Neutrophil (primary cell): Measurements from ENCODE around the gene PADI1.

Experiments used
- H3K27ac ChIP-seq: fragments of 200-600 bp; sonication (generic); 2 replicates; pipeline ENCODE4 v1.5.1; 2016; ENCODE audit warnings: mild to moderate bottlenecking, moderate library complexity
- H3K27me3 ChIP-seq: fragments of 200-600 bp; sonication (generic); 2 replicates; pipeline ENCODE4 v1.6.0; 2016; ENCODE audit warnings: mild to moderate bottlenecking
- H3K36me3 ChIP-seq: fragments of 200-600 bp; sonication (generic); 2 replicates; pipeline ENCODE4 v1.5.1; 2017
- H3K4me1 ChIP-seq, 2 experiments: fragments of 200-600 bp in 1 of 2; sonication (generic) in 1 of 2; 1 replicate in 1 of 2; 2 replicates in 1 of 2; pipeline versions ENCODE4 v1.5.1 to v1.6.1; 2013 to 2016; ENCODE audit warnings: low read depth in 1 of 2, low read length in 1 of 2, mild to moderate bottlenecking in 1 of 2, moderate library complexity in 1 of 2; ENCODE audit not compliant: control insufficient read depth in 1 of 2, insufficient read depth in 1 of 2
- H3K4me3 ChIP-seq, 2 experiments: fragments of 200-600 bp in 1 of 2; sonication (generic) in 1 of 2; 1 replicate in 1 of 2; 2 replicates in 1 of 2; pipeline ENCODE4 v1.5.1; 2013 to 2016; ENCODE audit warnings: low read depth in 1 of 2, low read length in 1 of 2, mild to moderate bottlenecking in 1 of 2, moderate library complexity in 1 of 2
- H3K9me3 ChIP-seq: fragments of 200-600 bp; sonication (generic); 2 replicates; pipeline ENCODE4 v1.5.1; 2016
- TF ChIP-seq, protein P1 (sequence below): fragments of 200-600 bp; sonication (generic); IDR thresholded peaks from 2 replicates; pipeline ENCODE4 v1.5.1; 2016; ENCODE audit warnings: antibody characterized with exemption

Gene PADI1

DNA sequence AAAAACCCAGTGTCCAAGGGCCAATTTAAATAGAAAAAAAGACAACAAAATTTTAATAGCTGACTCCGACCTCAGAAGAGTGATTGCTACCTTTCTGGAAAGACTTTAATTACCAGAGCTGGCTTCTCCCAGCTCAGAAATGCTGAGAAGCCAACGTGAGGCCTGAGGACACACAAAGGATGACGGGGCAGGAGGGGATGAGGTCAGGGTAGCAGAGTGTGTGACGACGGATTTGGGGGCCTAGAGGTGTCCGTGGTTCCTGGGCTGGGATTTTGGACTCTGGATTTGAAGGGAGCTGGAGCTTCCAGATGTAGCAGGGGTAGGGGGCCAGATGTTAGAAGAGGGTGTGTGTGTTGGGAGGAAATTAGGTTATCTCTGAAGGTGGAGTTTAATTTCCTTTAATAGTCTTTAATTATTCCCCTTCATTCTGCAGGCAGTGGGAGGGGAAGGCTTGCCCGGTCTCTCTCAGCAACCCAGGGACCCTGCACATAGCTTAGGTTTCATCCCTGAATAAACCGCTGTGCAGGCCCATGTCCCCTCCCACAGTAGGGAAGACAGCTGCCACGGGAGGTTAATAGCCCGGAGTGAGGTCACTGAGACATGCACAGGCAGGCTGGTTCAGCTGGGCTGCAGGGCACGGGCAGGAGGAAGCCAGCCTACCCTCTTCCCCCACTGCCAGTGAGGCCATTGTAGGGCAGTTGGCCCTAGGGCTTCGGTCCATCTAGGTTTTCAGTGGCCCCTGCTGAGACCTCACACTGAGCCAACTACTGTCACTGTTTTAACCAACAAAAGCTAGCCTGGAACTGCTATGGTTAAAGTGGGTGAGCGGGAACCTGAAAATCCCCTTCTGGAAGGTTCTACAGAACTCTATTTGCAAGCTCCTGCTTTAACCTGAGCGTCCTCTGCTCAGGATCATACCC lies 40.2 kb downstream of the PADI1 start:
- Histone ChIP-seq H3K9me3 (no peaks in the 10 kb centered on the region), H3K4me3 (no peak overlapping the region), H3K27ac (no peak overlapping the region), H3K36me3 (no peaks in the 10 kb centered on the region), H3K27me3 (peaks cover 3% of the 10 kb centered on the region), H3K4me1 (no peaks in the 10 kb centered on the region)
- TF ChIP-seq, protein P1, sequence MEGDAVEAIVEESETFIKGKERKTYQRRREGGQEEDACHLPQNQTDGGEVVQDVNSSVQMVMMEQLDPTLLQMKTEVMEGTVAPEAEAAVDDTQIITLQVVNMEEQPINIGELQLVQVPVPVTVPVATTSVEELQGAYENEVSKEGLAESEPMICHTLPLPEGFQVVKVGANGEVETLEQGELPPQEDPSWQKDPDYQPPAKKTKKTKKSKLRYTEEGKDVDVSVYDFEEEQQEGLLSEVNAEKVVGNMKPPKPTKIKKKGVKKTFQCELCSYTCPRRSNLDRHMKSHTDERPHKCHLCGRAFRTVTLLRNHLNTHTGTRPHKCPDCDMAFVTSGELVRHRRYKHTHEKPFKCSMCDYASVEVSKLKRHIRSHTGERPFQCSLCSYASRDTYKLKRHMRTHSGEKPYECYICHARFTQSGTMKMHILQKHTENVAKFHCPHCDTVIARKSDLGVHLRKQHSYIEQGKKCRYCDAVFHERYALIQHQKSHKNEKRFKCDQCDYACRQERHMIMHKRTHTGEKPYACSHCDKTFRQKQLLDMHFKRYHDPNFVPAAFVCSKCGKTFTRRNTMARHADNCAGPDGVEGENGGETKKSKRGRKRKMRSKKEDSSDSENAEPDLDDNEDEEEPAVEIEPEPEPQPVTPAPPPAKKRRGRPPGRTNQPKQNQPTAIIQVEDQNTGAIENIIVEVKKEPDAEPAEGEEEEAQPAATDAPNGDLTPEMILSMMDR: no peak

GRCh38 chr1:17245816-17246325 lies 40.9 kb downstream of the PADI1 start:
- Histone ChIP-seq H3K27me3 (peaks cover 11% of the 10 kb centered on the region), H3K36me3 (no peaks in the 10 kb centered on the region), H3K4me1 (no peaks in the 10 kb centered on the region), H3K9me3 (no peaks in the 10 kb centered on the region), H3K4me3 (no peak overlapping the region), H3K27ac (no peak overlapping the region)
- TF ChIP-seq, protein P1: no peak

GRCh38 chr1:17246971-17247370 lies 42.0 kb downstream of the PADI1 start:
- Histone ChIP-seq H3K9me3 (no peaks in the 10 kb centered on the region), H3K27me3 (peaks cover 14% of the 10 kb centered on the region), H3K36me3 (no peaks in the 10 kb centered on the region), H3K4me1 (no peaks in the 10 kb centered on the region), H3K4me3 (no peak overlapping the region), H3K27ac (no peak overlapping the region)
- TF ChIP-seq, protein P1: no peak

DNA sequence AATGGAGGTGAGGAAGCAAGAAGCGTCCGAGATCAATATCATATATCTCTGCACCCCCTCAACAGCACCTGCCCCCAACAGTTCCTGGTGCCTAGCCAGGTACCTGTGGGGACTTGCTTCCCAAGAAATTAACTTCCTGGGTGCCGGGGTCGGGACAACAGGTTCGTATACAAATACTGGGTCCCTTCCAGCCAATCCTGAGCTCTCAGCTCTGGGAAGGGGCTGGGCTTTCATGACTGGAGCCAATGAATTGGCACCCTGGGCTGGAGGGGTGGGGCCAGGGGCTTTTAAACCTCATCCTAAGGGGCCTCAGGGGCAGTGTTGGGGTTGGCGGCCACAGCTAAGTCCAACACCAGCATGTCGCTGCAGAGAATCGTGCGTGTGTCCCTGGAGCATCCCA lies 43.9 kb downstream of the PADI1 start, which contains the start of gene PADI3:
TSS of gene PADI3 (plus strand) at position 318 of the 400 bp plus-strand sequence. CDS start at position 358, 40 bp downstream.
- Histone ChIP-seq H3K4me1 (no peaks in the 10 kb centered on the region), H3K36me3 (no peaks in the 10 kb centered on the region), H3K27ac (no peak within 1 kb of the TSS), H3K27me3 (peaks cover 14% of the 10 kb centered on the region), H3K9me3 (no peaks in the 10 kb centered on the region), H3K4me3 (no peak within 1 kb of the TSS)
- TF ChIP-seq, protein P1: no peak

GRCh38 chr1:17250601-17251000 lies 45.7 kb downstream of the PADI1 start:
- H3K27ac ChIP-seq: no peak overlapping the region

More at GRCh38 chr1:17250601-17251000, 45.7 kb downstream of the PADI1 start:
- no peak overlapping the region for H3K4me3 ChIP-seq
- TF ChIP-seq, protein P1: no peak
- peaks cover under 1 to 2% of the 10 kb centered on the region in 2 experiments for H3K4me1 ChIP-seq
- no peaks in the 10 kb centered on the region for H3K36me3 ChIP-seq
- H3K27me3 ChIP-seq: peaks cover 14% of the 10 kb centered on the region
- no peaks in the 10 kb centered on the region for H3K9me3 ChIP-seq
